ENCODE results near the gene HGFAC. TPM values are rescaled to one million over a fixed set of nuclear protein-coding genes. Genes with fewer than 3 reads are reported as not detected.
"Not testable (repeated sequence)": the region's sequence is repeated elsewhere in the genome, so short reads cannot be mapped to it uniquely, and the experiment has no call there.

Gene HGFAC
- total RNA-seq, 4 donors from 2014 or later: 0.54 TPM; not detected in 3

GRCh38 chr4:3410401-3411135 lies 31.2 kb upstream of the HGFAC start:
- Histone ChIP-seq H3K27me3 (no peaks in the 10 kb centered on the region), H3K4me3 (replicated peaks in 1 of 3) (no peak overlapping the region), H3K27ac (no peak overlapping the region), H3K4me1 (no peaks in the 10 kb centered on the region), H3K36me3 (no peaks in the 10 kb centered on the region), H3K9me3 (no peaks in the 10 kb centered on the region)
- WGBS, 2 donors: 89 to 93% methylated on average over 20 to 22 of the region's 22 CpGs
- no peak for DNase-seq
- TF ChIP-seq CTCF (IDR thresholded peaks at IDR 0.05) (no peak), POLR2A (IDR thresholded peaks at IDR 0.05) (no peak)
- intact Hi-C loops (cut with DNase I): no loop called here

- H3K27ac ChIP-seq; intact Hi-C loops (cut with DNase I); DNase-seq; H3K27me3 ChIP-seq; H3K4me3 ChIP-seq (replicated peaks in 1 of 3); H3K36me3 ChIP-seq; H3K9me3 ChIP-seq; H3K4me1 ChIP-seq: not testable (repeated sequence)
- WGBS, 2 donors: 94 to 95% methylated on average over 17 of the region's 17 CpGs
Observed at GRCh38 chr4:3411190-3411589, 30.6 kb upstream of the HGFAC start.

GRCh38 chr4:3411676-3412075 lies 30.1 kb upstream of the HGFAC start:
- no peak overlapping the region for H3K27ac ChIP-seq
- H3K36me3 ChIP-seq: peaks cover under 1 to 9% of the 10 kb centered on the region in 2 donors
- H3K4me1 ChIP-seq: no peaks in the 10 kb centered on the region
- intact Hi-C loops (cut with DNase I): no loop called here
- no peaks in the 10 kb centered on the region for H3K27me3 ChIP-seq
- TF ChIP-seq POLR2A (IDR thresholded peaks at IDR 0.05) (no peak), CTCF (IDR thresholded peaks at IDR 0.05) (no peak)
- DNase-seq: no peak
- no peak overlapping the region for H3K4me3 ChIP-seq (replicated peaks in 1 of 3)
- 92% methylated on average over 17 of the region's 17 CpGs for WGBS, 2 donors
- no peaks in the 10 kb centered on the region for H3K9me3 ChIP-seq

GRCh38 chr4:3412257-3413020 lies 29.3 kb upstream of the HGFAC start:
- Histone ChIP-seq H3K9me3 (no peaks in the 10 kb centered on the region), H3K27ac (no peak overlapping the region), H3K36me3 (peaks cover 7 to 17% of the 10 kb centered on the region in 2 donors), H3K27me3 (no peaks in the 10 kb centered on the region), H3K4me1 (no peaks in the 10 kb centered on the region), H3K4me3 (replicated peaks in 1 of 3) (no peak overlapping the region)
- 84 to 91% methylated on average over 11 to 13 of the region's 24 CpGs for WGBS, 2 donors
- no peak for DNase-seq
- intact Hi-C loops (cut with DNase I): no loop called here
- no peak for TF ChIP-seq POLR2A (IDR thresholded peaks at IDR 0.05)
- TF ChIP-seq CTCF (IDR thresholded peaks at IDR 0.05): no peak

GRCh38 chr4:3413217-3413671 lies 28.5 kb upstream of the HGFAC start:
- Histone ChIP-seq H3K27me3 (no peaks in the 10 kb centered on the region), H3K9me3 (no peaks in the 10 kb centered on the region), H3K27ac (no peak overlapping the region), H3K4me3 (replicated peaks in 1 of 3) (no peak overlapping the region), H3K36me3 (peaks cover 10 to 18% of the 10 kb centered on the region in 2 donors), H3K4me1 (no peaks in the 10 kb centered on the region)
- 90 to 93% methylated on average over 20 to 25 of the region's 29 CpGs for WGBS, 2 donors
- TF ChIP-seq CTCF (IDR thresholded peaks at IDR 0.05): no peak
- TF ChIP-seq POLR2A (IDR thresholded peaks at IDR 0.05): no peak
- intact Hi-C loops (cut with DNase I): no loop called here
- DNase-seq: no peak

Data from thyroid gland (tissue), 4 donors.